Right cardiac atrium (tissue), 5 donors: ENCODE results near the gene AKIP1. TPM values are rescaled to one million over a fixed set of nuclear protein-coding genes. Genes with fewer than 3 reads are reported as not detected.

Source experiments
- ATAC-seq, 2 donors: fragments of 200-7000 bp; cut with Tn5 transposase; one replicate each; pipeline versions ENCODE4 v1.8.0 to v1.9.1; 2020; ENCODE audit warnings: moderate library complexity in 2 of 2, mild to moderate bottlenecking in 1 of 2
- DNase-seq, 3 donors: peaks; one replicate each; pipeline ENCODE4 v3.0.0-alpha.2; 2020
- H3K27ac ChIP-seq: one replicate; pipeline ENCODE4 v1.5.1; 2013; ENCODE audit warnings: mild to moderate bottlenecking, low read length, control low read depth, moderate library complexity
- H3K27me3 ChIP-seq: one replicate; pipeline ENCODE4 v1.6.1; 2013; ENCODE audit not compliant: control insufficient read depth, insufficient read depth
- H3K4me1 ChIP-seq: one replicate; pipeline ENCODE4 v1.6.1; 2013; ENCODE audit warnings: low read length; ENCODE audit not compliant: control insufficient read depth, insufficient read depth
- H3K4me3 ChIP-seq: one replicate; pipeline ENCODE4 v1.5.1; 2013; ENCODE audit warnings: low read length, control low read depth
- H3K9me3 ChIP-seq: one replicate; pipeline ENCODE4 v1.6.1; 2013; ENCODE audit warnings: low read length; ENCODE audit not compliant: control insufficient read depth
- WGBS: extraction: QIAGEN DNeasy Blood & Tissue Kit; methylation state at CpG from one replicate; pipeline ENCODE4 v1.1.7; 2013; 5-methylcytosine and 5-hydroxymethylcytosine counted together
- intact Hi-C, 4 donors: fragments of 100-400 bp; cut with DNase I; formaldehyde crosslinking; loops; one replicate each; pipeline versions ENCODE4 v1.11.0 to v1.14.0; 2022 to 2023
- long read RNA-seq, 4 donors: library from polyadenylated mRNA; unstranded; transcript quantifications; one replicate each; pipeline ENCODE4 v2.0.0, GENCODE V29; 2020 to 2021
- polyA plus RNA-seq: library from polyadenylated mRNA; stranded (reverse); fragments of 200-250 nt; gene quantifications from one replicate; pipeline ENCODE4 v1.2.3, GENCODE V29; 2013
- total RNA-seq, 4 donors: library from RNA; stranded (reverse); fragmentation: NEBNext Ultra II Directional; extraction: Animal tissue kit (Norgen Biotek cat#: 25700); gene quantifications; one replicate each; pipeline ENCODE4 v1.2.1, GENCODE V29; 2021
- donor health status: healthy with polysubstance abuse.
- donor health status: DM: no; HTN: yes; CAD: no.
- donor health status: DM: no; HTN: no; CAD: no.
- donor health status: DM: no; HTN: yes; CAD: no; lungs with severe emphysema.
- donor health status: DM: yes; HTN: yes; CAD: no.

Gene AKIP1, protein sequence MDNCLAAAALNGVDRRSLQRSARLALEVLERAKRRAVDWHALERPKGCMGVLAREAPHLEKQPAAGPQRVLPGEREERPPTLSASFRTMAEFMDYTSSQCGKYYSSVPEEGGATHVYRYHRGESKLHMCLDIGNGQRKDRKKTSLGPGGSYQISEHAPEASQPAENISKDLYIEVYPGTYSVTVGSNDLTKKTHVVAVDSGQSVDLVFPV
- 10 to 100 TPM; 24.4 to 30.3 (median 25.4) TPM for total RNA-seq
- polyA plus RNA-seq: 28.7 TPM
- long read RNA-seq, donor 1, transcript AKIP1-203 (6 exons, 1,327 nt): minor isoform, 6 of 31 reads
- long read RNA-seq, donor 1, transcript AKIP1-204 (4 exons, 1,084 nt): minor isoform, 6 of 31 reads
- long read RNA-seq, donor 1, transcript AKIP1-201 (5 exons, 1,247 nt): major isoform, 9 of 31 reads
- long read RNA-seq, donor 1, partial matches to known transcripts: 1 of 31 reads
- long read RNA-seq, donor 1, other reads (novel, unspliced or antisense): 3 of 31 reads
- long read RNA-seq, donor 2, transcript AKIP1-201 (5 exons, 1,247 nt): major isoform, 14 of 31 reads
- long read RNA-seq, donor 2, transcript AKIP1-204 (4 exons, 1,084 nt): minor isoform, 9 of 31 reads
- long read RNA-seq, donor 2, transcript AKIP1-203 (6 exons, 1,327 nt): minor isoform, 5 of 31 reads
- long read RNA-seq, donor 2, partial matches to known transcripts: 0 of 31 reads
- long read RNA-seq, donor 2, other reads (novel, unspliced or antisense): 2 of 31 reads
- long read RNA-seq, donor 3, transcript AKIP1-201 (5 exons, 1,247 nt): minor isoform, 15 of 72 reads
- long read RNA-seq, donor 3, transcript AKIP1-204 (4 exons, 1,084 nt): minor isoform, 11 of 72 reads
- long read RNA-seq, donor 3, transcript AKIP1-203 (6 exons, 1,327 nt): major isoform, 25 of 72 reads
- long read RNA-seq, donor 3, transcript AKIP1-210 (5 exons, 1,022 nt): minor isoform, 7 of 72 reads
- long read RNA-seq, donor 3, partial matches to known transcripts: 1 of 72 reads
- long read RNA-seq, donor 3, other reads (novel, unspliced or antisense): 8 of 72 reads
- long read RNA-seq, donor 4, transcript AKIP1-201 (5 exons, 1,247 nt): major isoform, 5 of 14 reads
- long read RNA-seq, donor 4, partial matches to known transcripts: 0 of 14 reads
- long read RNA-seq, donor 4, other reads (novel, unspliced or antisense): 4 of 14 reads

GRCh38 chr11:8911029-8911823, at the start of gene AKIP1:
Gene AKIP1, plus strand, starts transcription at chr11:8911189. Its CDS starts 261 bp downstream, at chr11:8911450.
- H3K27ac ChIP-seq: peak within 1 kb of the TSS; percentile 92
- peak; percentile 98 for ATAC-seq
- under 1% methylated on average over 68 of the region's 68 CpGs for WGBS
- H3K4me3 ChIP-seq: peak within 1 kb of the TSS; percentile 66
- H3K4me1 ChIP-seq: no peaks in the 10 kb centered on the region
- H3K27me3 ChIP-seq: no peaks in the 10 kb centered on the region
- DNase-seq: peak; percentile 98 to 99 (median 99)
- no peaks in the 10 kb centered on the region for H3K9me3 ChIP-seq
- intact Hi-C loops: loop anchor here in 1 of 4 donors (5.0 to 10.0 kb wide), 2 partner anchors 51 to 224 kb away; partner anchors contain the start of gene TMEM9B

GRCh38 chr11:8863838-8864237, 47.2 kb upstream of the AKIP1 start:
- no peak overlapping the region for H3K27ac ChIP-seq
- DNase-seq: no peak
- H3K4me1 ChIP-seq: peaks cover 6% of the 10 kb centered on the region
- no peaks in the 10 kb centered on the region for H3K9me3 ChIP-seq
- 57% methylated on average over 1 of the region's 1 CpG for WGBS
- peak in 1 of 2 donors; percentile 28 for ATAC-seq
- no peaks in the 10 kb centered on the region for H3K27me3 ChIP-seq
- intact Hi-C loops: no loop called here
- no peak overlapping the region for H3K4me3 ChIP-seq

DNA sequence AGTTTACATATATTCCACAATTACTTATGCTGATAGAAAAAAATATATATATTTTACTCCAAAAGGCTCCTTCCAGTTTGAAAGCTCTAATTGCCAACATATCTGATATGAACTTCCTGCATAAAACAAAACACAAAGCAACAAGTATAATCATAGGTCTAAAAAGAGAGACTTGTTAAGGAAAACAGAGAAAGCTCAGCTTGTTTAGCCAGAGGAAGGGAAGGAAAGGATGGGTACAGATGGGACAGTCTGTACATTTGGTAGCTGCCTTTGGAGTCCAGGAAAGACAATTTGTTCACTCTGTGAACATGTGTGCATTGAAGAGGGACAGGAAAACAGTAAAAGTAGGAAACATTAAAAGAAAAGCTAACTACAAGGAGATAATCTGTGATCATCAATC, 45.7 kb upstream of the AKIP1 start:
- ATAC-seq (no peak), DNase-seq (no peak)
- Histone ChIP-seq H3K27ac (no peak overlapping the region), H3K4me1 (peaks cover 4% of the 10 kb centered on the region), H3K4me3 (no peak overlapping the region), H3K9me3 (no peaks in the 10 kb centered on the region), H3K27me3 (no peaks in the 10 kb centered on the region)
- intact Hi-C loops: no loop called here

GRCh38 chr11:8867035-8867434, 44.0 kb upstream of the AKIP1 start:
- Histone ChIP-seq H3K4me1 (peaks cover 4% of the 10 kb centered on the region), H3K27me3 (no peaks in the 10 kb centered on the region), H3K27ac (peak overlapping the region; percentile 18), H3K9me3 (no peaks in the 10 kb centered on the region), H3K4me3 (no peak overlapping the region)
- ATAC-seq (no peak), DNase-seq (no peak)
- WGBS: 53% methylated on average over 6 of the region's 6 CpGs
- intact Hi-C loops: no loop called here

GRCh38 chr11:8867931-8868631, 42.9 kb upstream of the AKIP1 start:
- WGBS: 75% methylated on average over 7 of the region's 7 CpGs
- no peak overlapping the region for H3K27ac ChIP-seq
- peaks cover 4% of the 10 kb centered on the region for H3K4me1 ChIP-seq
- no peak for DNase-seq
- no peak for ATAC-seq
- intact Hi-C loops: no loop called here
- no peaks in the 10 kb centered on the region for H3K27me3 ChIP-seq
- no peak overlapping the region for H3K4me3 ChIP-seq
- no peaks in the 10 kb centered on the region for H3K9me3 ChIP-seq

GRCh38 chr11:8870411-8871170, 40.4 kb upstream of the AKIP1 start:
- Histone ChIP-seq H3K27me3 (no peaks in the 10 kb centered on the region), H3K27ac (peak overlapping the region; percentile 65), H3K4me1 (peaks cover 4% of the 10 kb centered on the region), H3K4me3 (peak overlapping the region; percentile 96), H3K9me3 (no peaks in the 10 kb centered on the region)
- peak; percentile 86 to 87 for ATAC-seq
- intact Hi-C loops: no loop called here
- under 1% methylated on average over 81 of the region's 81 CpGs for WGBS
- DNase-seq: peak; percentile 46 to 84 (median 83)

DNA sequence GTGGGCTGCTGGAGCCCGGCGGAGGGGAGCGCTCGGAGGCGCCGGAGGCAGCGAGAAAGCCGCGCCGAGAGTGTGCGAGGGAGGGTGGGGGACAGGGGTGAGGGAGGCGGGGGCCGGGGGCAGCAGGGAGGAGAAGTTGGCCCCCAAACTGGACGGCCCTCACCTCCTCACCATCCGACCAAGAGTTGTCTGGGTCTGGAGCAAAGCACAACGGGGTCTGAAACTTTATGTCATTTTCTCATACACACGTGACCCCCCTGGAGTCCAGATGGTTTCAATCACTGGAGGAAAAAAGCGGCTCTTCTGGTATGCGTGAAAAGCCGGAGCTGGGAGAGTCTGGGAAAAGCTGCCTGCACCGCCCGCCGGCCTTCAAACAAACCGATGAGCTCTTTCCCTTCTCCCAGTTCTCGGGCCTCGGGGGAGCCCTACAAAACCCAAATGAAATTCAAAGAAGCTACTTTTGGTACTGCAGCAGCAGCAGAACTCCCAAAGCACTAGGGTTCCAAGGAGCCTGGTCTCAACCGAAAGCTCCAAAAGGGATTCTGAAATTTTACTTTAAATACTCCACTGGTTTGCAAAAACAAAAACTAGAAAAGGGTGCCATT, 39.7 kb upstream of the AKIP1 start:
- Histone ChIP-seq H3K27ac (peak overlapping the region; percentile 78), H3K4me1 (peaks cover 4% of the 10 kb centered on the region), H3K27me3 (no peaks in the 10 kb centered on the region), H3K9me3 (no peaks in the 10 kb centered on the region), H3K4me3 (peak overlapping the region; percentile 96)
- DNase-seq (peak; percentile 59 to 88 (median 86)), ATAC-seq (peak; percentile 83 to 85)
- intact Hi-C loops: no loop called here
- 3% methylated on average over 27 of the region's 27 CpGs for WGBS

- ATAC-seq: no peak
- intact Hi-C loops: no loop called here
- no peak overlapping the region for H3K27ac ChIP-seq
- H3K4me1 ChIP-seq: peaks cover under 1% of the 10 kb centered on the region
- no peak overlapping the region for H3K4me3 ChIP-seq
- no peaks in the 10 kb centered on the region for H3K27me3 ChIP-seq
- no peaks in the 10 kb centered on the region for H3K9me3 ChIP-seq
- no peak for DNase-seq
- 70% methylated on average over 6 of the region's 6 CpGs for WGBS
Measured at GRCh38 chr11:8871962-8872361, 39.0 kb upstream of the AKIP1 start.

- DNase-seq: no peak
- Histone ChIP-seq H3K27me3 (no peaks in the 10 kb centered on the region), H3K4me1 (no peaks in the 10 kb centered on the region), H3K27ac (no peak overlapping the region), H3K9me3 (no peaks in the 10 kb centered on the region), H3K4me3 (no peak overlapping the region)
- intact Hi-C loops: no loop called here
- 51% methylated on average over 6 of the region's 6 CpGs for WGBS
- ATAC-seq: no peak
Measured at GRCh38 chr11:8873741-8874405, 37.1 kb upstream of the AKIP1 start.
